ENCODE results near the gene IL1R2. TPM values are rescaled to one million over a fixed set of nuclear protein-coding genes. Genes with fewer than 3 reads are reported as not detected.

Gene IL1R2
- total and polyA plus RNA-seq, 2 donors from 2014 or later: 11.2 to 20.0 TPM

DNA sequence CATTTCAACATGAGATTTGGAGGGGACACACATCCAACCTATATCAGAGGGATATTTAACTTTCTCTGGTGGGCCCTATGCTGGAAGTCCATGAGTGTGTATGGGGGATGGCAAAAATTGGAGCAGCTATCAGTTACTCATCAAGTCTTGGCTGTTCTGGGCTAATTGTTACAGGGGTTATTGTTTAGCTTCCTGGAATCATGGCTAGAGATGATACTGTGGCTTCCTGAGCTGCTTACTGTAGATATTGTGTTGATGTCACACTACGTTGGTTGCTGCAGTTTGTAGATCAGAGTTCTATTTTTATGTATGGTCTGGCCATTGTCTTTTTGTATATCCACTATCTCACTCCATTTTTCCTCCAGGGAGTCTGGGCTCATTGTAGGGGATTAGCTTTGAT lies 20.9 kb upstream of the IL1R2 start:
- H3K36me3 ChIP-seq (ENCODE audit: control insufficient read depth in 2 of 3, insufficient read depth in 3 of 3, low read length in 3 of 3): no peaks in the 10 kb centered on the region
- FAIRE-seq (no peak), DNase-seq (no peak)
- H3K4me3 ChIP-seq (ENCODE audit: low read length in 3 of 3): no peak overlapping the region
- no peak overlapping the region for H3K27ac ChIP-seq (ENCODE audit: low read depth in 2 of 2, low read length in 2 of 2)
- H3K9me3 ChIP-seq (ENCODE audit: control insufficient read depth in 2 of 3, insufficient read depth in 1 of 3, low read length in 3 of 3): no peaks in the 10 kb centered on the region
- no peaks in the 10 kb centered on the region for H3K27me3 ChIP-seq (ENCODE audit: control insufficient read depth, insufficient read depth, low read length)
- H3K4me1 ChIP-seq (ENCODE audit: control insufficient read depth in 2 of 3, insufficient read depth in 2 of 3, low read depth in 1 of 3, low read length in 3 of 3): peaks cover 0 to 4% (median 0%) of the 10 kb centered on the region in 3 donors
- TF ChIP-seq, protein P1, sequence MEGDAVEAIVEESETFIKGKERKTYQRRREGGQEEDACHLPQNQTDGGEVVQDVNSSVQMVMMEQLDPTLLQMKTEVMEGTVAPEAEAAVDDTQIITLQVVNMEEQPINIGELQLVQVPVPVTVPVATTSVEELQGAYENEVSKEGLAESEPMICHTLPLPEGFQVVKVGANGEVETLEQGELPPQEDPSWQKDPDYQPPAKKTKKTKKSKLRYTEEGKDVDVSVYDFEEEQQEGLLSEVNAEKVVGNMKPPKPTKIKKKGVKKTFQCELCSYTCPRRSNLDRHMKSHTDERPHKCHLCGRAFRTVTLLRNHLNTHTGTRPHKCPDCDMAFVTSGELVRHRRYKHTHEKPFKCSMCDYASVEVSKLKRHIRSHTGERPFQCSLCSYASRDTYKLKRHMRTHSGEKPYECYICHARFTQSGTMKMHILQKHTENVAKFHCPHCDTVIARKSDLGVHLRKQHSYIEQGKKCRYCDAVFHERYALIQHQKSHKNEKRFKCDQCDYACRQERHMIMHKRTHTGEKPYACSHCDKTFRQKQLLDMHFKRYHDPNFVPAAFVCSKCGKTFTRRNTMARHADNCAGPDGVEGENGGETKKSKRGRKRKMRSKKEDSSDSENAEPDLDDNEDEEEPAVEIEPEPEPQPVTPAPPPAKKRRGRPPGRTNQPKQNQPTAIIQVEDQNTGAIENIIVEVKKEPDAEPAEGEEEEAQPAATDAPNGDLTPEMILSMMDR (IDR thresholded peaks at IDR 0.05; ENCODE audit: borderline replicate concordance, extremely low read depth, insufficient read depth): no peak
- intact Hi-C loops (cut with DNase I): no loop called here
- H3K9ac ChIP-seq (ENCODE audit: low read length in 3 of 3): no peak overlapping the region

DNA sequence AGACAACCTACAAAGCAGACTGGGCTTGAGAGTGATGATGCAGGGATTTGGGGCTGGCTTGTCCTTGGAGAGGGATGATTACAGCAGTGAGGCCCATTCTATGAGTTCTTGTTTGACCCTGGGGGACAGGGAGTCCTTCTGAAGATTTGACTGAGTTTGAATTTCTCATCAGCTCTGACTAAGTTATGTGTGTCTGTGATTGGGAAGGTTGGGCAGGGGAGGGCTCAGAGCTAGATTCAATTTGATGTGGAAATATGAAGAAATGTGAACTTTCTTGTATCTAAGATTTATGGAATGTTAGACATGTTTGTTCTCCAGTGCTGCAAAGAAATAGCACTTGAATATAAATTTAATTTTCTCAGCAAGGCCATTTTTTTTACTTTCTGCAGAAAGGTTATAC lies 19.9 kb upstream of the IL1R2 start:
- intact Hi-C loops (cut with DNase I): no loop called here

DNA sequence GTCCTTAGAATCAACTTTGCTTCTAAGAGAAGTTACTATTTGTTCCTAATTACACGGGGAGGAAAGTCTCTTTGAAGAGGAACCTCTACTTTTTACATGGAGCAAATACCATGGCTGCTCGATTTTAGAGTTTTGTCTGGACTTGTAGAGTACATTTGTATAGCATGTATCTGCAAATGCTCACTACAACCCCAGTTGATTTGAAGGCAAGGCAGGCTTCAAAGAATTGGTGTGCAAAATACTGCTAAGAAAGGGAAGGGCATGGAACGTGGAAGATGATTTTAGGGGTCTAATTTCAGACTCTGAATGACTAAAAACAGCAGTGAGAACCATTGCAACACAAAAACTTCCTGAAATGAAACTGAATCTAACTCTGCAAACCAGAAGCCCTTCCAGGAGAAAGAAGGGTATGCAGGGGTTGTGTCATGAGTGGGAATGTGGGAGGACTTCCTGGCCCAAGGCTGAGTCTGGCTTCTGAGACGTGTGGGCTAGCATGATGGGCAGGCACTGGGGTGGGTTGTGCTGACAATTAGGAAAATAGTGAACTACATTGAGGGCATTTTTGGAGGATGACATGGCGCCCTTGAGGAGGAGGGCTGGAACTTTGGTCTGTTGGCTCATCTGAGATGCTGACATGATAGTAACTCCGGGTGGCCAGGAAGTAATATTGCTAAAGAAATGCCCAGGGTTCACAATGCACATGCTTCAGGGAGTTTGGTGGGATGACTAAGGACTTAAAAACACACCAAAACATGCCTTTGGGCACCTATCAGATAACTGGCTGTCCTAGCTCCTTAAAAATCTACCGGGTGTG lies 18.9 kb upstream of the IL1R2 start:
- H3K4me3 ChIP-seq (ENCODE audit: low read length in 3 of 3): no peak overlapping the region
- no peaks in the 10 kb centered on the region for H3K36me3 ChIP-seq (ENCODE audit: control insufficient read depth in 2 of 3, insufficient read depth in 3 of 3, low read length in 3 of 3)
- no peak overlapping the region for H3K27ac ChIP-seq (ENCODE audit: low read depth in 2 of 2, low read length in 2 of 2)
- peaks cover 0 to 4% (median 0%) of the 10 kb centered on the region in 3 donors for H3K4me1 ChIP-seq (ENCODE audit: control insufficient read depth in 2 of 3, insufficient read depth in 2 of 3, low read depth in 1 of 3, low read length in 3 of 3)
- TF ChIP-seq, protein P1 (IDR thresholded peaks at IDR 0.05; ENCODE audit: borderline replicate concordance, extremely low read depth, insufficient read depth): no peak
- intact Hi-C loops (cut with DNase I): no loop called here
- H3K9ac ChIP-seq (ENCODE audit: low read length in 3 of 3): no peak overlapping the region
- H3K9me3 ChIP-seq (ENCODE audit: control insufficient read depth in 2 of 3, insufficient read depth in 1 of 3, low read length in 3 of 3): no peaks in the 10 kb centered on the region
- no peak for FAIRE-seq
- DNase-seq: no peak
- H3K27me3 ChIP-seq (ENCODE audit: control insufficient read depth, insufficient read depth, low read length): no peaks in the 10 kb centered on the region

More for the DNA sequence above, 19.9 kb upstream of the IL1R2 start:
- Histone ChIP-seq H3K9ac (ENCODE audit: low read length in 3 of 3) (no peak overlapping the region), H3K36me3 (ENCODE audit: control insufficient read depth in 2 of 3, insufficient read depth in 3 of 3, low read length in 3 of 3) (no peaks in the 10 kb centered on the region), H3K4me1 (ENCODE audit: control insufficient read depth in 2 of 3, insufficient read depth in 2 of 3, low read depth in 1 of 3, low read length in 3 of 3) (peaks cover 0 to 4% (median 0%) of the 10 kb centered on the region in 3 donors), H3K9me3 (ENCODE audit: control insufficient read depth in 2 of 3, insufficient read depth in 1 of 3, low read length in 3 of 3) (no peaks in the 10 kb centered on the region), H3K27me3 (ENCODE audit: control insufficient read depth, insufficient read depth, low read length) (no peaks in the 10 kb centered on the region), H3K4me3 (ENCODE audit: low read length in 3 of 3) (no peak overlapping the region), H3K27ac (ENCODE audit: low read depth in 2 of 2, low read length in 2 of 2) (no peak overlapping the region)
- no peak for FAIRE-seq
- no peak for DNase-seq
- TF ChIP-seq, protein P1 (IDR thresholded peaks at IDR 0.05; ENCODE audit: borderline replicate concordance, extremely low read depth, insufficient read depth): no peak

All from kidney (tissue), 14 donors.